NCI-H82 treated with DMSO at 0.1 percent for 48 hours (cell line): ENCODE data around the gene VWC2.
"Not testable (repeated sequence)": the region's sequence is repeated elsewhere in the genome, so short reads cannot be mapped to it uniquely, and the experiment has no call there.

Source experiments
- DNase-seq: peaks from one replicate; lab custom pipeline; 2025; ENCODE audit not compliant: unreplicated experiment; lab: John Stamatoyannopoulos, UW

The VWC2 gene

GRCh38 chr7:49848211-49848841 is 74.9 kb downstream of the VWC2 start:
- no peak for DNase-seq

DNA sequence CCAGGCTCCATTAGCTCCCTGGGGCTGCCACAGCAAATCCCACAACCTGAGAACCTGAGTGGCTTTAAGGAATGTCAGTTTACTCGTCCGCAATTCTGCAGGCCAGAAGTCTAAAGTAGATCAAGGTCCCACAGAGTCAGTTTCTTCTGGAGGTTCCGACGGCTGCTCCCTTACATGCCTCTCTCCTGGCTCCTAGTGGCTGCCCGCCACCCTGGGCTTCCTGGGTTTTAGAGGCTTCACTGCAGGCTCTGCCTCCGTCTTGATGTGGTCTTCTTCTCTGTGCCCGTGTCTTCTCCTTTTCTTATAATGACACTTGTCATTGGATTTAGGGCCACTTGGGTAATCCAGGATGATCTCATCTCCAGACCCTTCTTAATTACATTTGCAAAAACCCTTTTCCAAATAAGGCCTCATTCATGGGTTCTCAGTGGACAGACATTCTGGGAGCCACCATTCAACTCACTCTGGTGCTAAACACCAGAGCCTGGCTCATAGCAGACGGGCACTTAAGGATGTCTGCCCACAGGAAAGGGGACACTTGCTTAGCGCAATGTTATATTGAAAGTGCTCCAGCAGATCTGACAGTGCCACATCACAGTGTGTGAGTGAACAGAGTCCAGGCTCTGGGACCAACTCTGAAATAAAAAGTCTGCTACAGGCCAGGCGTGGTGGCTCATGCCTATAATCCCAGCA is 77.6 kb downstream of the VWC2 start:
- peak; percentile 8 for DNase-seq

DNA sequence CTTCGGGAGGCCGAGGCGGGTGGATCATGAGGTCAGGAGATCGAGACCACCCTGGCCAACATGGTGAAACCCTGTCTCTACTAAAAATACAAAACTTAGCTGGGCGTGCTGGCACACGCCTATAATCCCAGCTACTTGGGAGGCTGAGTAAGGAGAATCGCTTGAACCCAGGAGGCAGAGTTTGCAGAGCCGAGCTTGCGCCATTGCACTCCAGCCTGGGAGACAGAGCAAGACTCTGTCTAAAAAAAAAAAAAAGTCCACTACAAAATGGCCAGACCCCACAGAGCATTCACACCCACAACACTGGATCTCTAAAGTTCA is 78.1 kb downstream of the VWC2 start:
- not testable (repeated sequence) for DNase-seq

- peak; percentile 69 for DNase-seq
Measured at GRCh38 chr7:49852619-49853462, 79.4 kb downstream of the VWC2 start.

- peak; percentile 24 for DNase-seq
Measured at GRCh38 chr7:49855281-49855980, 82.0 kb downstream of the VWC2 start.

DNA sequence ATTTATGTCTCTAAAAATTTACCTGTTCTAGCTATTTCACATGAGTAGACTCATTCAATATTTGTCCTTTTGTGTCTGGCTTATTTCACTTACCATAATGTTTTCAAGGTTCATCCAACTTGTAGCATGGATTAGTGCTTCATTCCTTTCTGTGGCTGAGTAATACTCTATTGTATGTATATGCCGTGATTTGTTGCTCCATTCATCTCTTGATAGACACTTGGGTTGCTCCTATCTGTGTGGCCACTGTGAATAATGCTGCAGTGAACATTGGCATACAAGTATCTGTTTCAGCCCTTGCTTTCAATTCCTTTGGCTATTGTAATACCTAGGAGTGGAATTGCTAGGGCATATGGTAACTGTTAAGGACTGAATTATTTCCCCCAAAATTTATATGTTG is 86.9 kb downstream of the VWC2 start:
- DNase-seq, result no peak

DNA sequence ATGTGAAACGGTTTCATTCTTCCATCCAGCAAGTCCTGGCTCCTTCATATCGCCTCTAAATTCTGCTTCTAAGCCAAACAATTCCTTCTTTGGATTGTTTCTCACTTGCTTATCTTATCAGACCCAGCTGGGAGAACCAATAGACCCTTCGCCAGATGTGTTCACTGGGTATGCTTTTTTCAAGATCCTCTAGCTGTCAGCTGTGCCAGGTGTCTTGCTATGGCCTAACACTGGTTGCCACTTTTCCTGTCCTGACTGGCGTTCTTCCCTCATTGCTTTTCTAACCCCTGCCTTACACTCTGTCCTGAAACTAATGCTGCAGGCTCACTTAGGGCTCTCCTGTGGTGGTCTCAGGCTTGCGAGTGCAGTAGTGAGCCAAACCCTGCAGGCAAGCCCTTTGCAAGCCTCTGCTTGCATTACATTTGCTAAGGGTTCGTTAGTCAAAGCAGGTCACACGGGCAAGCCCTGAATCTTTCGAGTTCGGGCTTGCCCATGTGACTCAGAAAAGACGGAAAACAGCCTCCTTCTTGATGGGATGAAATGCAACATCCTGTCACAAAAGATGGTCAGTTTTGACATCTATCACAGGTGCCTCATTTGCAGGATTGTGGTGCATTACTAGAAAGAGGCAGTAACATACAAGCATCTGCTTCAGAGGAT is 92.8 kb downstream of the VWC2 start:
- DNase-seq, result no peak

DNA sequence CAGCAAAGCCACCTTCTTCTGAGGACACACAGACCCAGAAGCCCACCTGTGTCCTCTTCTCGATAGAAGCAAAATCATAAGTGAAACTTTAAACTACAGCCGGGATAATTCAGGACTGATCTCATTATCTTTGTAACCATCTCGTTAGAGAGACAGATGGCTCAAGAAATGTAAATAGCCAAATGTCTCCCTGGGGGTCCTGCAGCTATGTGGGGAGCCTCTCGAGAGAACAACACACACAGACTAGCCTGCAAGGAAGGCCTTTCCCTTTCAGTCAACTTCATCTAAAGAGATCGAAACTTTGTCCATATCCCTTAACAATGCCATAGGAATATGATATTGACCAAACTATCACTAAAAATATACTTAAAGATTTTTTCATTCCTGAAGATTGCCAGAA is 93.5 kb downstream of the VWC2 start:
- peak; percentile 51 for DNase-seq

DNA sequence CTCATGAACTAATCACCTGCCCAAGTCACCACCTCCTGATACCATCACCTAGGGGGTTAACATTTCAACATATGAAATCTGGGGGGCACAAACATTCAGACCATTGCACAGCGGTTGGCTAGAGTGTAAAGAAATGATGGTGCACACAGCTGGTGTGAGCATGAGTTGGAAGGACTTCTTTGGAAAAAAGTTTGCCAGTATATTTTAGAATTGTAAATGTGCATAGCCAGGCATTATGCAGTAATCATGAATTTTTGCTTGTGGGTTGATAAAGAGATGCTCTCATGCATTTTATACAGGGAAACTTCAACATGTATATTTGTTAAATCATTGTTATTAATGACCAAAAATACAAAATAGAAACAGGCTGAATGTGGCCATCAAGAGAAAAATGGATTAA is 100.0 kb downstream of the VWC2 start:
- DNase-seq, result no peak

DNA sequence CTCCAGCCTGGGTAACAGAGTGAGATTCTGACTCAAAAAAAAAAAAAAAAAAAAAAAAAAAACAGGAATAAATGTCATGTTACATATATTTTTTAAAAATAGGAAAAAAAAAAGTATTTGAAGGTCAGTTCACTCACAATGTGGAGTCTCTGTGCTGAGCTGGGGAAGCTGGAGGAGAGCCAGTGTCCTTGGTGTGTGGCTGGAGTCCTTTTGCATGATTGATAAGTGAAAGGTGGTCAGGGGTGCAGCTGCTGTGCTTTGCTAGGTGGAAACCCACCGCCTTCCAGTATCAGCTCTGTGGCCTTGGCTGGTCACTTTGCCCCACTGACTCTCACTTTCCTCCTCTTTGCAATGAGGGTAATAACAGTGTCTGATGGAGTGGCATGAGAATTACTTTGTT is 101.9 kb downstream of the VWC2 start:
- no peak for DNase-seq

GRCh38 chr7:49876202-49876601 is 102.8 kb downstream of the VWC2 start:
- no peak for DNase-seq

DNA sequence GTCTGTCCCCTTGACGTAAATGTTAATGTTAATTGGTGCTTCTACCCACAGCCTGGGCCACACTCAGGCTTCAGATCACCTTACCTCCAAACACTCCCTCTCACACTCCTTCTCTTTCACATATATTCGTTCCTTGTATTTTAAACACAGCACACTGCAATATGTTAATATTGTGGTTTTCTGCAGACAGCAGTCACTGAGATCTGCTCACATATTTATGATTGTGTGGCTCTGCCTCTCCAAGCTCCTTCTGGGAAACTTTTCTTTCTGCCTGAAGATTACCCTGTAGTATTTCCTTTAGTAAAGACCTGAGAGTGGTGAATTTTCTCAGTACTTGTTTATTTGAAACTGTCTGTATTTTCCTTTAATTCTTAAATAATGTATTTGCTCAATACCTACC is 104.7 kb downstream of the VWC2 start:
- DNase-seq, result no peak

GRCh38 chr7:49878627-49879026 is 105.2 kb downstream of the VWC2 start:
- no peak for DNase-seq

DNA sequence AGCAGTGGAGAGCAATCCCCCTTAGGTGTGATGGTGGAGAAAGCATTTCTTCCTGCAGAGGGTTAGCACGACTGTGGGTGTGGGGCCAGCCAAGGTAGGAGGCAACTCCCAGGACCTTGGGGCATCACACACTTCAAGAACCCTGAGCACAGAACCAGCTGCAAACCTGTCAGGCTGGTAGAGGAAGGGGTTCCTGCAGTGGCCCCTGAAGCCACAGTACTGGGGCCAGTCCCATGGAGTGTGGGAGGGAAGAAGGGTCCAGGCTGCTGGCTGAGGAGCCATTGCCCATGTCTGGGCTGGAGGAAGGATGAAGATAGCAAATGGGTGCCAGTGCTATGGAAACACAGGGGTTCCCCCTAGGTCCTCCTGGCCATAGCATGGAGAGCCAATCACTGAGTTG is 110.5 kb downstream of the VWC2 start:
- no peak for DNase-seq

- no peak for DNase-seq
Measured at GRCh38 chr7:49885593-49886285, 112.3 kb downstream of the VWC2 start.

DNA sequence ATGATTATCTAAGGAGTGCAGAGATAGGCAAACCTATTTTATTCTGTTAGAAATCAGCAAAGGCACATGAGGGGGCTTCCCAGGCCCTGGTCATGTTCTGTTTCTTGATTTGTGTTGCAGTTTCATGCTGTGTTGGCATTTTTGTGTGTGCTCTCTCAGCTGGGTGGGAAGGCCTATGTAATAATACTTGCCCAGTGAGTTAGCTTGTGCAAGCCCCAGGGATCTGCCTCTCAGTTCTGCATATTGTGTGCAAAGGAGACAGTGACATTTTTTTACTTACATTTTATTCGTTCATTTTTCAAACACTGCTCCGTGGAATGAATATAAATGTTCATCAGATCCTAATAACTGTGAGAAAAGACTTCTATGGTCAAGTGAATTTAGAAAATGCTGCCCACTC is 119.0 kb downstream of the VWC2 start:
- DNase-seq, result no peak

GRCh38 chr7:49893131-49893530 is 119.7 kb downstream of the VWC2 start:
- no peak for DNase-seq

DNA sequence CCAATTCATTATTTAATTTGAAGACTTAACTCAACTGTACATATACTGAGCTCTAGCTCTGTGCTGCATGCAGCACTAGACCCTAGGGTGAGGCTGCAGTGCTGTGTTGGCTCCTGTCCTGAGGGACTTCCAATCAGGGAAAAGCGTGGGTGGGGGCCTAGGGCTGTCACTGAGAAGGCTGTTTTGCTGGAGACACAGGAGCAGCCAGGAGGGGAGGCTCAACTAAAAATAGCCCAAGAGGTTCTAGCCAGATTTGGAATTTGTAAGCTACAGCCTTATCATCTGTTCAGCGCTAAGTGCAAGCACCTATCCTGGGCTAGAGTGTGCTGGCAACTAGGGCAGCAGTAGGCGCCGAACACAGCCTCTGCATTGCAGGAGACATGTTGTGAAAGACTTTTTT is 121.1 kb downstream of the VWC2 start:
- DNase-seq, result no peak

GRCh38 chr7:49911909-49912308 is 138.5 kb downstream of the VWC2 start:
- DNase-seq, result no peak

GRCh38 chr7:49926720-49927119 is 153.3 kb downstream of the VWC2 start:
- DNase-seq, result no peak

DNA sequence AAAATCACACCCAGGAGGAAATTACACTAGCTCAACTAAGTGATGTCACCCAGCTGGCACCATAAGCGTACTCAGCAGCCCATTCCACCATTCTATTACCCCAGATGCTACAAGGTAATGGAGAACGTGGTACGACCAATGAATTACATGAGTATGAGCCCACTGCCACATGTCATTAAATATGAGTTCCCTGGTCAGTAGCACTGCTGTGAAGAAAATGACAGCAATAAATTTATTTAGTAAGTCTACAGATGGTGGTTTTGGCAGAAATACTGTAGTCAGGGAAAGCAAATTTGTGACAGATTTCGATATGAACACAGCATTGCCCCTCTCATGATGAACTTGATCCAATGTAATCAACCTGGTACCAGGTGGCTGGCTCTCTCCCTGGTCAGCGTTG is 154.2 kb downstream of the VWC2 start:
- DNase-seq, result no peak
